SJSA1 (cell line): Measurements from ENCODE around the gene IL15RA. TPM values are rescaled to one million over a fixed set of nuclear protein-coding genes. Genes with fewer than 3 reads are reported as not detected.

Experiments
- DNase-seq, 2 experiments: peaks; one replicate each; pipeline ENCODE4 v3.0.0-alpha.2; 2015 to 2020; ENCODE audit warnings: low spot score in 2 of 2, low read depth in 1 of 2
- H3K27ac ChIP-seq: fragments of 250-450 bp; sonication (Bioruptor Pico); 2 replicates; pipeline ENCODE4 v1.5.1; 2020; ENCODE audit warnings: mild to moderate bottlenecking, moderate library complexity
- H3K27me3 ChIP-seq: fragments of 250-450 bp; sonication (Bioruptor Pico); replicated peaks from 2 replicates; pipeline ENCODE4 v1.5.1; 2020; ENCODE audit warnings: mild to moderate bottlenecking, moderate library complexity
- H3K36me3 ChIP-seq: fragments of 250-450 bp; sonication (Bioruptor Pico); 2 replicates; pipeline ENCODE4 v1.5.1; 2020; ENCODE audit warnings: mild to moderate bottlenecking
- H3K4me1 ChIP-seq: fragments of 250-450 bp; sonication (Bioruptor Pico); replicated peaks from 2 replicates; pipeline ENCODE4 v1.6.1; 2021; ENCODE audit warnings: mild to moderate bottlenecking
- H3K4me3 ChIP-seq: fragments of 250-450 bp; sonication (Bioruptor Pico); 2 replicates; pipeline ENCODE4 v1.5.1; 2020; ENCODE audit warnings: mild to moderate bottlenecking
- H3K9me3 ChIP-seq: fragments of 250-450 bp; sonication (Bioruptor Pico); replicated peaks from 2 replicates; pipeline ENCODE4 v1.5.1; 2020; ENCODE audit warnings: mild to moderate bottlenecking
- total RNA-seq: library from RNA; depleted of rRNA; stranded (reverse); fragments of >200 nt; shearing (Covaris generic); gene quantifications from 2 replicates; pipeline ENCODE4 v1.2.3, GENCODE V29; 2014

Gene IL15RA
- total RNA-seq, 1 experiment from 2014 or later, result 1.1 TPM

GRCh38 chr10:5992398-5992797 is 15.1 kb upstream of the IL15RA start:
- no peak for DNase-seq
- 0 out of 2 replicates have a peak, but pooled peaks cover 7% of the 10 kb centered on the region for H3K27me3 ChIP-seq
- no peaks in the 10 kb centered on the region for H3K36me3 ChIP-seq
- no peak overlapping the region for H3K4me3 ChIP-seq
- no peaks in the 10 kb centered on the region for H3K4me1 ChIP-seq
- no peak overlapping the region for H3K27ac ChIP-seq
- H3K9me3 ChIP-seq, result no peaks in the 10 kb centered on the region; the same call in 1 of the 2 replicates

GRCh38 chr10:5991708-5992107 is 14.4 kb upstream of the IL15RA start:
- H3K36me3 ChIP-seq, result no peaks in the 10 kb centered on the region
- no peak overlapping the region for H3K4me3 ChIP-seq
- H3K27ac ChIP-seq, result no peak overlapping the region
- DNase-seq, result no peak
- H3K9me3 ChIP-seq, result no peaks in the 10 kb centered on the region; the same call in 1 of the 2 replicates
- no peaks in the 10 kb centered on the region for H3K4me1 ChIP-seq
- H3K27me3 ChIP-seq, result 0 out of 2 replicates have a peak, but pooled peaks cover 2% of the 10 kb centered on the region

GRCh38 chr10:5989756-5990155 is 12.4 kb upstream of the IL15RA start:
- Histone ChIP-seq H3K9me3 (no peaks in the 10 kb centered on the region; the same call in 1 of the 2 replicates), H3K4me1 (no peaks in the 10 kb centered on the region), H3K4me3 (no peak overlapping the region), H3K27ac (no peak overlapping the region), H3K27me3 (0 out of 2 replicates have a peak, but pooled peaks cover 2% of the 10 kb centered on the region), H3K36me3 (no peaks in the 10 kb centered on the region)
- DNase-seq, result no peak

- H3K36me3 ChIP-seq, result no peaks in the 10 kb centered on the region
- H3K4me3 ChIP-seq, result no peak overlapping the region
- no peak overlapping the region for H3K27ac ChIP-seq
- no peaks in the 10 kb centered on the region; the same call in 1 of the 2 replicates for H3K9me3 ChIP-seq
- DNase-seq, result no peak
- no peaks in the 10 kb centered on the region for H3K27me3 ChIP-seq
- no peaks in the 10 kb centered on the region for H3K4me1 ChIP-seq
Measured at GRCh38 chr10:5988336-5988920, 11.1 kb upstream of the IL15RA start.

DNA sequence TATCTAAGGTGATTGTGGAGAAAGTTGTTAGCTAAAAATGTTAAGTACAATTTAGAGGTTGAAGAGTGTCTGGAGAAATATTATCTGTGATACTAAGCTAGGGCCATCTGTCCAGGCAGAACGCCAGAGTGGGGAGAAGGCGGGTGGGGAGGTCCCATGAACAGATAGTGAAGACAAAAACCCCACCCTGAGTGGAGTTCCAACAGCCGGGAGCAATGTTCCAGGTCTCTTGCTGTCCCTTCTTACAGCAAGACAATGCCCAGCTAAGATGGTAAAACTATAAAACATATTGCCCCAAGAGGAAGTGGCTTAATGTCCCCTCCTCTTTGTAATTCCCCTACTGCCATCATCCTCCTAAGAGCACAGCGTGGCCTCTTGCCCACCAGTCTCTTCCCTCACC is 10.4 kb upstream of the IL15RA start:
- no peak overlapping the region for H3K27ac ChIP-seq
- DNase-seq, result no peak
- H3K36me3 ChIP-seq, result no peaks in the 10 kb centered on the region
- H3K4me3 ChIP-seq, result no peak overlapping the region
- no peaks in the 10 kb centered on the region; the same call in 1 of the 2 replicates for H3K9me3 ChIP-seq
- H3K27me3 ChIP-seq, result no peaks in the 10 kb centered on the region
- no peaks in the 10 kb centered on the region for H3K4me1 ChIP-seq

DNA sequence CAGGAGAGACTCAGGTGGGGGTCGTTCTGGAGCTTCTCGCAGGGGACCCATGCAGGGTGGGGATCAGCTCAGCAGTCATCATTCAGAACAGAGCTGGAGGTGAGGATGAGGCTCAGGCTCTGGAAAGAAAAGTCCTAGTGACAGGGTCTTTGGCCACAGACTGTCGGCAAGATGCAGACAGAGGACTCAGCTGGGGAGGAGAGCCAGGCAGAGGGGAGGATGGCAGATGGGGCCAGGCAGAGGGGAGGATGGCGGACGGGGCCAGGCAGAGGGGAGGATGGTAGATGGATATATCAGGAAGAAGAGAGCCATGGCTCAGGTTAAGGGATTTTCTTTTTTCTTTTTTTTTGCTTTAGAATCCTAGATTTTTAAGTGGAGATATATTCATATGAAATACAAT is 7.7 kb upstream of the IL15RA start:
- DNase-seq, result no peak
- H3K4me3 ChIP-seq, result no peak overlapping the region
- H3K9me3 ChIP-seq, result no peaks in the 10 kb centered on the region
- no peaks in the 10 kb centered on the region for H3K4me1 ChIP-seq
- H3K27ac ChIP-seq, result no peak overlapping the region
- no peaks in the 10 kb centered on the region for H3K36me3 ChIP-seq
- no peaks in the 10 kb centered on the region for H3K27me3 ChIP-seq

DNA sequence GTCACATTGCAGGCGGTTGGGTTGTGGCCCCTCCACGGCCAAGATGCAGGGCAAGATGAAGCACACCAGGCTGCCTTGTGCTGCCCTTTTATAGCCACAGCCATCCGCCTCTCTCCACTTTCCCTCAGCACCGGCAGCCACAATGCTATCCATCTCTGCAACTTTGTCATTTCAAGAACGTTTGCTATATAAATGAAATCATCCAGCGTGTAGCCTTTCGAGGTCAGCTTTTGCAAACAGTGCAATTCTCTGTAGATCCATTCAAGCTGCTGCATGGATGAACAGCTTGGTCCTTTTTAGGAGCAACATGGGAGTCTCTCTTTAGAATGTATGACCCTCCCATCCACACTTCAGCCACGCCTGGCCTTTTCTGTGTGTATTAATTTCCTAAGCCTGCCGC is 6.4 kb upstream of the IL15RA start:
- DNase-seq, result no peak

GRCh38 chr10:5981529-5981928 is 4.2 kb upstream of the IL15RA start:
- peak in 1 of 2 experiments; percentile 36 for DNase-seq
- Histone ChIP-seq H3K4me1 (peaks cover 4% of the 10 kb centered on the region; the same call in 1 of the 2 replicates), H3K27ac (no peak overlapping the region), H3K36me3 (peaks cover 7% of the 10 kb centered on the region), H3K4me3 (no peak overlapping the region), H3K9me3 (peaks cover 2% of the 10 kb centered on the region; the same call in 1 of the 2 replicates), H3K27me3 (peaks cover 11% of the 10 kb centered on the region; the same call in 1 of the 2 replicates)

More for the DNA sequence above, 6.4 kb upstream of the IL15RA start:
- peaks cover 3% of the 10 kb centered on the region; the same call in 1 of the 2 replicates for H3K27me3 ChIP-seq
- H3K9me3 ChIP-seq, result no peaks in the 10 kb centered on the region
- H3K36me3 ChIP-seq, result no peaks in the 10 kb centered on the region
- no peak overlapping the region for H3K27ac ChIP-seq
- H3K4me3 ChIP-seq, result no peak overlapping the region
- no peaks in the 10 kb centered on the region for H3K4me1 ChIP-seq

- Histone ChIP-seq H3K27ac (no peak overlapping the region), H3K9me3 (peaks cover 2% of the 10 kb centered on the region; the same call in 1 of the 2 replicates), H3K36me3 (peaks cover 7% of the 10 kb centered on the region), H3K4me3 (peak overlapping the region; percentile 84), H3K27me3 (peaks cover 14% of the 10 kb centered on the region; the same call in 1 of the 2 replicates), H3K4me1 (peaks cover 4% of the 10 kb centered on the region; the same call in 1 of the 2 replicates)
- DNase-seq, result no peak
Measured at GRCh38 chr10:5978230-5978489, 817 bp upstream of the IL15RA start.

- H3K27ac ChIP-seq, result 0 out of 2 replicates have a peak overlapping the region, but pooled peaks have one; percentile 36
Measured at GRCh38 chr10:5976512-5977470, 552 bp downstream of the IL15RA start.

DNA sequence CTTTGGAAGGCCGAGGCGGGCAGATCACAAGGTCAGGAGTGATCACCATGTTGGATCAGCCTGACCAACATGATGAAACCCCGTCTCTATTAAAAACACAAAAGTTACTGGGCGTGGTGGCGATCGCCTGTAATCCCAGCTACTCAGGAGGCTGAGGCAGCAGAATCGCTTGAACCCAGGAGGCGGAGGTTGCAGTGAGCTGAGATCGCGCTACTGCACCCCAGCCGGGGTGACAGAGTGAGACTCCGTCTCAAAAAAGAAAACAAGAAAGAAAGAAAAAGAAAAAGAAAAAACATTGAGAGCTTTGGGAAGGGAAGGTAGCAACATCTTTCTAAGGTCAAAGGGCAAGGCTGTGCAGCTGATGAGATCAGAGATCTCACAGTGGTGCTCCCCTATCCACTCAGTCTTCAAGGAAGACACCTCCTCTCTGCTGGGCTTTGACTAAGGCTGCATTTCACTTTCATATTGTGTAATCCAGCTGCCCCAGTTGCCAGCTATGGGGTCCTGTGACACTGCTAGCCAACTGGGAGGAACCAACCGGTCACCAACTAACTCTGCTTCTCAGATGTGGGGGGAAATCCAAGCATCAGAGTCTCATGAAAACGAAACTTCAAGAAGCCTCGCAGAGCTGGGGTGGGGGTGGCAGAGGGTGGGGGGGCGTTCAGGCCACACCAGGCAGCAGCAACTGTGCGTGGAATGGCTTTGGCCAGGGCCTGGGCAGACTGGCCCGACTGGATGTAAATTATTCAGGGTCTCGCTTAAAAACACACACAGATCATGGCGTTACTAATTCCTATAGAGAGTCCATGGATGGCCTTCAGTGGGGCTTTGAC is 1.5 kb downstream of the IL15RA start:
- peaks cover 2% of the 10 kb centered on the region; the same call in 1 of the 2 replicates for H3K9me3 ChIP-seq
- H3K27me3 ChIP-seq, result peaks cover 14% of the 10 kb centered on the region; the same call in 1 of the 2 replicates
- H3K36me3 ChIP-seq, result peaks cover 7% of the 10 kb centered on the region
- DNase-seq, result peak in 1 of 2 experiments; percentile 21
- peak overlapping the region; percentile 84 for H3K4me3 ChIP-seq
- H3K27ac ChIP-seq, result no peak overlapping the region
- peaks cover 4% of the 10 kb centered on the region; the same call in 1 of the 2 replicates for H3K4me1 ChIP-seq

More at GRCh38 chr10:5976512-5977470, 552 bp downstream of the IL15RA start:
- H3K27me3 ChIP-seq, result peaks cover 14% of the 10 kb centered on the region; the same call in 1 of the 2 replicates
- DNase-seq, result peak; percentile 52 to 61
- H3K4me1 ChIP-seq, result peaks cover 4% of the 10 kb centered on the region; the same call in 1 of the 2 replicates
- H3K4me3 ChIP-seq, result peak overlapping the region; percentile 84
- H3K9me3 ChIP-seq, result peaks cover 2% of the 10 kb centered on the region; the same call in 1 of the 2 replicates
- H3K36me3 ChIP-seq, result peaks cover 7% of the 10 kb centered on the region

DNA sequence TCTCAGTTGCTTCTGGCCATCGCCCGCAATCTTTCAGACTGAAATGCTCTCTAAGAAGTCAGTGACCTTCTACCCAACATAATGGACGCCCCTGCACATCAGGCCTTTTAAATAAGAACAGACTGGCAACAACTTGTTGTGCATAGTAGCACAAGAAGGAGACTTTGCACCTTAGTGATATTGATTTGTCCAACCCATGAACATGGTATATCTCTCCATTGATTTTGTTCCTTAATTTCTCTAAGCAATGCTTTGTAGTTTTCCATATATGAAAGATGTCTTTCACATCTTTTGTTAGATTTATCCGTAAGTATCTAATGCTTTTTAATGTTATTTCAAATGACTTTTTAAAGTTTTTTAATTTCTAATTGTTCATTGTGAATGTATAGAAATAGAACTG is 4.3 kb downstream of the IL15RA start:
- Histone ChIP-seq H3K27me3 (0 out of 2 replicates have a peak, but pooled peaks cover 4% of the 10 kb centered on the region), H3K27ac (no peak overlapping the region), H3K4me1 (peaks cover 3% of the 10 kb centered on the region; the same call in 1 of the 2 replicates), H3K36me3 (peaks cover 7% of the 10 kb centered on the region), H3K9me3 (peaks cover 2% of the 10 kb centered on the region; the same call in 1 of the 2 replicates), H3K4me3 (no peak overlapping the region)
- peak in 1 of 2 experiments; percentile 9 for DNase-seq

- no peak overlapping the region for H3K27ac ChIP-seq
- 0 out of 2 replicates have a peak, but pooled peaks cover 3% of the 10 kb centered on the region for H3K27me3 ChIP-seq
- H3K4me1 ChIP-seq, result no peaks in the 10 kb centered on the region; the same call in 1 of the 2 replicates
- DNase-seq, result no peak
- no peak overlapping the region for H3K4me3 ChIP-seq
- no peaks in the 10 kb centered on the region for H3K9me3 ChIP-seq
- no peaks in the 10 kb centered on the region; the same call in 1 of the 2 replicates for H3K36me3 ChIP-seq
Measured at GRCh38 chr10:5971886-5972285, 5.5 kb downstream of the IL15RA start.
